ENCODE measurements around the gene CYB561A3.

DNA sequence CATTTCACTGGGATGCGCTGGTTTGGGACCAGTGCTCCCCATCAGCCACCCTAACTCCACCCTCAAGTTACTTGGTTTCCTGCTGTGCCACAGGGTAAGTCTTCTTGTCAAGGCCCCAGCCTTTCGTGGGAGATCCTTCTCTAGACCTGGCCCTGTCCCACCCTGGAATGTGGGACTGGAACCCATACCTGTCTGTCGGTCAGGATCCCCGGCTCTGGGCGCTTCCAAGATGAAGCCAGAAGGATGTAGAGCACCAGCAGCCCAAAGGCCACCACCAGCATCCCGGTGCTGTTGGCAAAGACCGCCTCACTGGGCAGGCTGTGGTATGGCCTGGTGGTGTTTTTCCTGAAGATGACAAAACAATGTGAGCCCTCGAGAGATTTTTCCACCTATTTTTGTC, 10.9 kb downstream of the CYB561A3 start:
- no peak for TF ChIP-seq POLR2A (IDR thresholded peaks at IDR 0.05)
- TF ChIP-seq, protein P1, sequence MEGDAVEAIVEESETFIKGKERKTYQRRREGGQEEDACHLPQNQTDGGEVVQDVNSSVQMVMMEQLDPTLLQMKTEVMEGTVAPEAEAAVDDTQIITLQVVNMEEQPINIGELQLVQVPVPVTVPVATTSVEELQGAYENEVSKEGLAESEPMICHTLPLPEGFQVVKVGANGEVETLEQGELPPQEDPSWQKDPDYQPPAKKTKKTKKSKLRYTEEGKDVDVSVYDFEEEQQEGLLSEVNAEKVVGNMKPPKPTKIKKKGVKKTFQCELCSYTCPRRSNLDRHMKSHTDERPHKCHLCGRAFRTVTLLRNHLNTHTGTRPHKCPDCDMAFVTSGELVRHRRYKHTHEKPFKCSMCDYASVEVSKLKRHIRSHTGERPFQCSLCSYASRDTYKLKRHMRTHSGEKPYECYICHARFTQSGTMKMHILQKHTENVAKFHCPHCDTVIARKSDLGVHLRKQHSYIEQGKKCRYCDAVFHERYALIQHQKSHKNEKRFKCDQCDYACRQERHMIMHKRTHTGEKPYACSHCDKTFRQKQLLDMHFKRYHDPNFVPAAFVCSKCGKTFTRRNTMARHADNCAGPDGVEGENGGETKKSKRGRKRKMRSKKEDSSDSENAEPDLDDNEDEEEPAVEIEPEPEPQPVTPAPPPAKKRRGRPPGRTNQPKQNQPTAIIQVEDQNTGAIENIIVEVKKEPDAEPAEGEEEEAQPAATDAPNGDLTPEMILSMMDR (IDR thresholded peaks at IDR 0.05) = no peak
